ENCODE results near the gene IDH2. TPM values are rescaled to one million over a fixed set of nuclear protein-coding genes. Genes with fewer than 3 reads are reported as not detected.

IDH2 gene
- total RNA-seq, 1 experiment from 2014 or later, result 53.3 TPM

- no peak for TF ChIP-seq CREB1 (CRISPR knock-in tag; IDR thresholded peaks at IDR 0.05)
- TF ChIP-seq EMX1 (CRISPR knock-in tag; IDR thresholded peaks at IDR 0.05), result no peak
- no peak for TF ChIP-seq SOX15 (CRISPR knock-in tag; IDR thresholded peaks at IDR 0.05)
- no peak for TF ChIP-seq USF1 (CRISPR knock-in tag; IDR thresholded peaks at IDR 0.05)
These were observed 29.6 kb upstream of the IDH2 start (continued) for GRCh38 chr15:90131848-90132247.

- no peak overlapping the region for H3K4me3 Mint-ChIP-seq
- H3K9me3 Mint-ChIP-seq, result peaks cover 18% of the 10 kb centered on the region
- ChIA-PET POLR2A (no interaction called here), CTCF (no interaction called here)
- H3K27ac Mint-ChIP-seq, result no peak overlapping the region
- H3K4me1 Mint-ChIP-seq, result peaks cover 23% of the 10 kb centered on the region
- TF ChIP-seq TEAD1 (CRISPR knock-in tag; IDR thresholded peaks at IDR 0.05) (no peak), GRHL2 (CRISPR knock-in tag; IDR thresholded peaks at IDR 0.05; ENCODE audit: insufficient replicate concordance, severe bottlenecking) (no peak), HMGA2 (CRISPR knock-in tag; IDR thresholded peaks at IDR 0.05) (no peak), TEAD4 (CRISPR knock-in tag; IDR thresholded peaks at IDR 0.05) (no peak), PRDM15 (CRISPR knock-in tag; IDR thresholded peaks at IDR 0.05) (no peak), ZNF317 (CRISPR knock-in tag; IDR thresholded peaks at IDR 0.05; ENCODE audit: borderline replicate concordance, low read depth) (no peak), NR1H2 (CRISPR knock-in tag; IDR thresholded peaks at IDR 0.05) (no peak), FOXP1 (CRISPR knock-in tag; IDR thresholded peaks at IDR 0.05; ENCODE audit: borderline replicate concordance) (no peak), MXD4 (CRISPR knock-in tag; IDR thresholded peaks at IDR 0.05; ENCODE audit: borderline replicate concordance) (no peak)
- ATAC-seq (no peak), DNase-seq (ENCODE audit: low spot score) (no peak)
- H3K36me3 Mint-ChIP-seq, result no peaks in the 10 kb centered on the region
- peaks cover 2% of the 10 kb centered on the region; the same call in 1 of the 2 replicates for H3K27me3 Mint-ChIP-seq (ENCODE audit: low read depth)
These were observed 28.0 kb upstream of the IDH2 start for GRCh38 chr15:90130291-90130690.

GRCh38 chr15:90126596-90127435, 24.5 kb upstream of the IDH2 start:
- no peak overlapping the region for H3K4me3 Mint-ChIP-seq
- CTCF ChIA-PET, result interaction anchor here (0.7 to 1.6 kb wide), 5 partner anchors 16 to 366 kb away, joined by 3 to 12 read pairs (median 5); no protein-coding TSS in a partner anchor
- DNase-seq (ENCODE audit: low spot score), result peak; percentile 83

More at GRCh38 chr15:90126596-90127435, 24.5 kb upstream of the IDH2 start:
- Mint-ChIP-seq H3K36me3 (no peaks in the 10 kb centered on the region), H3K9me3 (peaks cover under 1% of the 10 kb centered on the region; the same call in 1 of the 2 replicates), H3K4me1 (peaks cover 23% of the 10 kb centered on the region), H3K27ac (peak overlapping the region; percentile 97), H3K27me3 (ENCODE audit: low read depth) (no peaks in the 10 kb centered on the region; the same call in 1 of the 2 replicates)
- POLR2A ChIA-PET, result interaction anchor here (0.6 to 1.6 kb wide), 5 partner anchors 16 to 107 kb away, joined by 3 to 8 read pairs (median 4); partner anchors contain the start of genes CIB1, GDPGP1 and IDH2
- peak; percentile 57; the same call in 1 of the 2 replicates for TF ChIP-seq TEAD1 (CRISPR knock-in tag; IDR thresholded peaks at IDR 0.05)
- TF ChIP-seq ZNF425 (CRISPR knock-in tag; conservative IDR thresholded peaks at IDR 0.05), result no peak
- peak; percentile 41; the same call in 1 of the 2 replicates for TF ChIP-seq ZNF121 (CRISPR knock-in tag; IDR thresholded peaks at IDR 0.05)
- TF ChIP-seq ZNF281 (CRISPR knock-in tag; IDR thresholded peaks at IDR 0.05), result peak; percentile 84
- ATAC-seq, result peak; percentile 96
